ENCODE data around the gene FSTL4. TPM values are rescaled to one million over a fixed set of nuclear protein-coding genes. Genes with fewer than 3 reads are reported as not detected.

The FSTL4 gene
- total and polyA plus RNA-seq, 2 of the 13 experiments (the other 11 are each of a cell fraction or from before 2014, with no cell fraction given): 2.1 to 3.0 TPM

GRCh38 chr5:133331941-133332340 lies 280.4 kb downstream of the FSTL4 start (continued):
- no peak for TF ChIP-seq JUNB (CRISPR knock-in tag; IDR thresholded peaks at IDR 0.05; ENCODE audit: borderline replicate concordance)
- no peak for TF ChIP-seq MAF1 (CRISPR knock-in tag; IDR thresholded peaks at IDR 0.05; ENCODE audit: borderline replicate concordance)
- no peak for TF ChIP-seq EED (CRISPR knock-in tag; IDR thresholded peaks at IDR 0.05)

GRCh38 chr5:133330956-133331355 lies 281.4 kb downstream of the FSTL4 start:
- no peaks in the 10 kb centered on the region; the same call in 1 of the 2 replicates for H4K20me1 ChIP-seq (ENCODE audit: insufficient read depth, low read length)
- ChIA-PET POLR2A (no interaction called here), CTCF (ENCODE audit: low intra/inter-chr PET ratio, low total read pairs) (no interaction called here)
- TF ChIP-seq THRA (CRISPR knock-in tag; IDR thresholded peaks at IDR 0.05; ENCODE audit: borderline replicate concordance): no peak
- TF ChIP-seq SPEN (CRISPR knock-in tag; IDR thresholded peaks at IDR 0.05; ENCODE audit: low read depth): no peak
- TF ChIP-seq MIER2 (CRISPR knock-in tag; IDR thresholded peaks at IDR 0.05): no peak
- no peak for TF ChIP-seq SAP130 (CRISPR knock-in tag; IDR thresholded peaks at IDR 0.05; ENCODE audit: low read depth)
- TF ChIP-seq ZSCAN9 (CRISPR knock-in tag; IDR thresholded peaks at IDR 0.05; ENCODE audit: borderline replicate concordance): no peak
- TF ChIP-seq NFRKB (IDR thresholded peaks at IDR 0.05): no peak
- no peak for TF ChIP-seq ZNF17 (CRISPR knock-in tag; IDR thresholded peaks at IDR 0.05)
- no peak for TF ChIP-seq ZNF230 (CRISPR knock-in tag; IDR thresholded peaks at IDR 0.05)
- TF ChIP-seq ZSCAN22 (CRISPR knock-in tag; IDR thresholded peaks at IDR 0.05): no peak
- no peak for TF ChIP-seq ATRX (CRISPR knock-in tag; IDR thresholded peaks at IDR 0.05; ENCODE audit: borderline replicate concordance)
- TF ChIP-seq SMARCC2 (IDR thresholded peaks at IDR 0.05): no peak
- no peak for TF ChIP-seq MXD3 (CRISPR knock-in tag; IDR thresholded peaks at IDR 0.05)
- TF ChIP-seq ERF (CRISPR knock-in tag; IDR thresholded peaks at IDR 0.05): no peak
- no peak for TF ChIP-seq CSRNP2 (CRISPR knock-in tag; conservative IDR thresholded peaks at IDR 0.05; ENCODE audit: low read depth)
- TF ChIP-seq ZNF614 (CRISPR knock-in tag; IDR thresholded peaks at IDR 0.05; ENCODE audit: borderline replicate concordance): no peak
- TF ChIP-seq STAT5B (CRISPR knock-in tag; IDR thresholded peaks at IDR 0.05): no peak
- TF ChIP-seq KLF6 (CRISPR knock-in tag; IDR thresholded peaks at IDR 0.05): no peak
- no peak overlapping the region for H3K9ac ChIP-seq (ENCODE audit: insufficient read depth, low read depth, low read length)
- no peak overlapping the region for H2AFZ ChIP-seq (ENCODE audit: low read length)
- H3K27ac ChIP-seq (ENCODE audit: extremely low read length, insufficient read depth, low read length): no peak overlapping the region
- BruUV-seq (replicated peaks): no TSS peak
- H3K4me1 ChIP-seq (ENCODE audit: insufficient read depth, low read length): no peaks in the 10 kb centered on the region
- in situ Hi-C loops (cut with HindIII; ENCODE audit: extremely low pct_ligation_motif_present, low pct_unique_long_range_greater_than_20kb): no loop called here
- no peaks in the 10 kb centered on the region for H3K79me2 ChIP-seq (ENCODE audit: insufficient read depth, low read length)
- intact Hi-C loops (cut with micrococcal nuclease; ENCODE audit: unreplicated experiment): no loop called here
- no peak overlapping the region for H3K4me2 ChIP-seq (ENCODE audit: low read depth, low read length)
- no peak overlapping the region for H3K4me3 ChIP-seq (replicated peaks in 1 of 3; ENCODE audit: insufficient read depth in 1 of 3, low read depth in 2 of 3, low read length in 3 of 3)
- DNase-seq (ENCODE audit: low spot score) (no peak), ATAC-seq (no peak), FAIRE-seq (no peak)
- peaks cover 5 to 39% of the 10 kb centered on the region in 2 experiments; a peak in 4 of 5 replicates for H3K27me3 ChIP-seq (ENCODE audit: control insufficient read depth in 1 of 2, insufficient read depth in 2 of 2, low read length in 2 of 2)
- WGBS (ENCODE audit: low lambda C conversion rate): 7% methylated on average over 3 of the region's 5 CpGs
- no peaks in the 10 kb centered on the region for H3K9me3 ChIP-seq (ENCODE audit: low read length)
- H3K36me3 ChIP-seq (replicated peaks in 1 of 2; ENCODE audit: control insufficient read depth in 1 of 2, insufficient read depth in 2 of 2, low read length in 2 of 2): no peaks in the 10 kb centered on the region

Measured in HepG2 (cell line).